Ascending aorta (tissue), 2 donors: ENCODE data around the gene IL10RB. TPM values are rescaled to one million over a fixed set of nuclear protein-coding genes. Genes with fewer than 3 reads are reported as not detected.

ENCODE experiments used
- DNase-seq, 2 donors: peaks; one replicate each; pipeline ENCODE4 v3.0.0-alpha.2; 2019; ENCODE audit warnings: low spot score in 2 of 2
- H3K27ac ChIP-seq, 2 donors: fragments of 200-600 bp; sonication (generic); one replicate each; pipeline ENCODE4 v1.5.1; 2016 to 2017; ENCODE audit warnings: mild to moderate bottlenecking in 1 of 2
- H3K27me3 ChIP-seq: fragments of 200-600 bp; sonication (generic); one replicate; pipeline ENCODE4 v1.5.1; 2017
- H3K36me3 ChIP-seq, 2 donors: fragments of 200-600 bp; sonication (generic); one replicate each; pipeline ENCODE4 v1.5.1; 2016
- H3K4me1 ChIP-seq, 2 donors: fragments of 200-600 bp; sonication (generic); one replicate each; pipeline ENCODE4 v1.5.1; 2016 to 2017; ENCODE audit warnings: mild to moderate bottlenecking in 1 of 2
- H3K4me3 ChIP-seq, 2 donors: fragments of 200-600 bp; sonication (generic); one replicate each; pipeline ENCODE4 v1.5.1; 2016 to 2017; ENCODE audit warnings: mild to moderate bottlenecking in 1 of 2
- H3K9me3 ChIP-seq, 2 donors: fragments of 200-600 bp; sonication (generic); one replicate each; pipeline ENCODE4 v1.5.1; 2016
- intact Hi-C: fragments of 100-400 bp; cut with DNase I; formaldehyde crosslinking; loops from one replicate; pipeline ENCODE4 v1.15.1; 2023
- total RNA-seq: library from RNA; depleted of rRNA; stranded (reverse); fragments of >200 nt; gene quantifications from one replicate; pipeline ENCODE4 v1.1.0, GENCODE V29; 2016
- TF ChIP-seq, protein P1 (sequence below), 3 experiments: fragments of 200-600 bp in 2 of 3; fragments of 450-650 bp in 1 of 3; sonication (generic) in 2 of 3; IDR thresholded peaks; one replicate each; pipeline ENCODE4 v1.5.1; 2016 to 2019; ENCODE audit warnings: antibody characterized with exemption in 3 of 3, mild to moderate bottlenecking in 1 of 3, moderate library complexity in 1 of 3

Gene IL10RB
- total RNA-seq, 1 donor from 2014 or later: 39.1 TPM

DNA sequence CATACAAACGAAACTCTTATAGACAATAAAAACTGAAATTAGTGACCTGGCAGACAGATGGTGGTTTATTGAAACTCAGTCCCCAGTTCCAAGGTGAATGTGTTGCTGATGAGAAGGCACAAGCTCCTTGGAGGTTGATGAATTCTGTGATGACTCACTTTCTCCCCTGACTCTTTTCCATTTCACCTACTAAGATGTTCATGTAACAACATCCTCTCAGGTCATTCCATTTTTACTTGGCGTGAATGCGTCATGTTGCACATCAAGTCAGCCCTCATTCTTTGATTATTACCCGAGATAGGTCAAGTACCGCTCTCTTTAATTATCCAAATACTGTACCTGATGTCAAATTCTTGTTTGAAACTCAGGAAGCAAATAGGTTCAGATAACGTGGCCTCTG is 10.1 kb upstream of the IL10RB start:
- no peaks in the 10 kb centered on the region for H3K27me3 ChIP-seq
- no peak overlapping the region for H3K4me3 ChIP-seq
- no peak overlapping the region for H3K27ac ChIP-seq
- H3K4me1 ChIP-seq: no peaks in the 10 kb centered on the region
- peaks cover 38 to 71% of the 10 kb centered on the region in 2 donors for H3K36me3 ChIP-seq
- DNase-seq: no peak
- intact Hi-C loops: no loop called here
- TF ChIP-seq, protein P1, sequence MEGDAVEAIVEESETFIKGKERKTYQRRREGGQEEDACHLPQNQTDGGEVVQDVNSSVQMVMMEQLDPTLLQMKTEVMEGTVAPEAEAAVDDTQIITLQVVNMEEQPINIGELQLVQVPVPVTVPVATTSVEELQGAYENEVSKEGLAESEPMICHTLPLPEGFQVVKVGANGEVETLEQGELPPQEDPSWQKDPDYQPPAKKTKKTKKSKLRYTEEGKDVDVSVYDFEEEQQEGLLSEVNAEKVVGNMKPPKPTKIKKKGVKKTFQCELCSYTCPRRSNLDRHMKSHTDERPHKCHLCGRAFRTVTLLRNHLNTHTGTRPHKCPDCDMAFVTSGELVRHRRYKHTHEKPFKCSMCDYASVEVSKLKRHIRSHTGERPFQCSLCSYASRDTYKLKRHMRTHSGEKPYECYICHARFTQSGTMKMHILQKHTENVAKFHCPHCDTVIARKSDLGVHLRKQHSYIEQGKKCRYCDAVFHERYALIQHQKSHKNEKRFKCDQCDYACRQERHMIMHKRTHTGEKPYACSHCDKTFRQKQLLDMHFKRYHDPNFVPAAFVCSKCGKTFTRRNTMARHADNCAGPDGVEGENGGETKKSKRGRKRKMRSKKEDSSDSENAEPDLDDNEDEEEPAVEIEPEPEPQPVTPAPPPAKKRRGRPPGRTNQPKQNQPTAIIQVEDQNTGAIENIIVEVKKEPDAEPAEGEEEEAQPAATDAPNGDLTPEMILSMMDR (IDR thresholded peaks at IDR 0.05): no peak
- no peaks in the 10 kb centered on the region for H3K9me3 ChIP-seq

- TF ChIP-seq, protein P1 (IDR thresholded peaks at IDR 0.05): no peak
- Histone ChIP-seq H3K27ac (no peak overlapping the region), H3K9me3 (no peaks in the 10 kb centered on the region), H3K4me3 (no peak overlapping the region), H3K4me1 (no peaks in the 10 kb centered on the region), H3K27me3 (no peaks in the 10 kb centered on the region), H3K36me3 (peaks cover 30 to 60% of the 10 kb centered on the region in 2 donors)
- DNase-seq: no peak
- intact Hi-C loops: no loop called here
Observed at GRCh38 chr21:33257094-33257803, 8.9 kb upstream of the IL10RB start.

- DNase-seq: no peak
- intact Hi-C loops: no loop called here
- Histone ChIP-seq H3K4me3 (no peak overlapping the region), H3K27me3 (no peaks in the 10 kb centered on the region), H3K4me1 (no peaks in the 10 kb centered on the region), H3K27ac (no peak overlapping the region), H3K9me3 (no peaks in the 10 kb centered on the region), H3K36me3 (peaks cover 27 to 57% of the 10 kb centered on the region in 2 donors)
- TF ChIP-seq, protein P1 (IDR thresholded peaks at IDR 0.05): no peak
Observed at GRCh38 chr21:33258475-33258874, 7.7 kb upstream of the IL10RB start.

DNA sequence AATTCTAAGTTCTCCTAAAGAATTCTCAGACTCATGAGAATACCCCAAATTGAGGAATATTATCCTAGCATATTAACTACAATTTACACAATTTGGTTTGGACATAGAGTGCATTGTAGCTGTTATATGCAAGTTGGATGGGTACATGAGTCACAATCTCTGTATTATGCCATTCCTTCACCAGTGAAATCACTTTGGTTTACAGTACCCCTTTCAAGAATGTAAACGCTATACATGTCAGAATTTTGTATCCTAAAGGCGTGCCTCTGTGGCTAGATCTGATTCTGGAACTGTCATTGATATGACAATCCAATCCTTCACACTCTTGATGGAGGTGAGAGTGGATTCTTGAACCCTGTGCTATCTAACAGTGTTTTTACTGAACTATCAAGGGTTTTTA is 6.7 kb upstream of the IL10RB start:
- Histone ChIP-seq H3K9me3 (no peaks in the 10 kb centered on the region), H3K27me3 (no peaks in the 10 kb centered on the region), H3K4me1 (no peaks in the 10 kb centered on the region), H3K4me3 (no peak overlapping the region), H3K27ac (no peak overlapping the region), H3K36me3 (peaks cover 19 to 49% of the 10 kb centered on the region in 2 donors)
- intact Hi-C loops: no loop called here
- TF ChIP-seq, protein P1 (IDR thresholded peaks at IDR 0.05): no peak
- no peak for DNase-seq

- TF ChIP-seq, protein P1 (IDR thresholded peaks at IDR 0.05): no peak
- H3K4me1 ChIP-seq: no peaks in the 10 kb centered on the region
- H3K36me3 ChIP-seq: peaks cover 13 to 43% of the 10 kb centered on the region in 2 donors
- no peaks in the 10 kb centered on the region for H3K27me3 ChIP-seq
- no peak overlapping the region for H3K4me3 ChIP-seq
- H3K27ac ChIP-seq: no peak overlapping the region
- H3K9me3 ChIP-seq: no peaks in the 10 kb centered on the region
- intact Hi-C loops: loop anchor here (10.0 kb wide), 1 partner anchor 485 kb away; the partner anchor contains the start of gene PAXBP1
- DNase-seq: no peak
Observed at GRCh38 chr21:33259995-33260394, 6.2 kb upstream of the IL10RB start.
